Parathyroid adenoma (tissue), 2 donors: Measurements from ENCODE around the gene CEP68.

Source experiments
- H2AFZ ChIP-seq: fragments of 300-600 bp; sonication (generic); one replicate; pipeline ENCODE4 v1.7.0; 2017; ENCODE audit warnings: antibody characterized with exemption, mild to moderate bottlenecking
- H3K27ac ChIP-seq: fragments of 300-600 bp; sonication (generic); one replicate; pipeline ENCODE4 v1.7.0; 2017
- H3K27me3 ChIP-seq: fragments of 300-600 bp; sonication (generic); one replicate; pipeline ENCODE4 v1.7.0; 2017; ENCODE audit warnings: low read length; ENCODE audit not compliant: control insufficient read depth, insufficient read depth
- H3K36me3 ChIP-seq: fragments of 300-600 bp; sonication (generic); one replicate; pipeline ENCODE4 v1.7.0; 2017; ENCODE audit warnings: low read length; ENCODE audit not compliant: control insufficient read depth, insufficient read depth
- H3K4me1 ChIP-seq: fragments of 300-600 bp; sonication (generic); one replicate; pipeline ENCODE4 v1.7.0; 2017; ENCODE audit warnings: control low read depth
- H3K4me2 ChIP-seq: fragments of 300-600 bp; sonication (generic); one replicate; pipeline ENCODE4 v1.7.0; 2017; ENCODE audit warnings: low read length
- H3K4me3 ChIP-seq: fragments of 300-600 bp; sonication (generic); one replicate; pipeline ENCODE4 v1.7.0; 2017; ENCODE audit warnings: low read depth, low read length
- H3K79me2 ChIP-seq: fragments of 300-600 bp; sonication (generic); one replicate; pipeline ENCODE4 v1.7.0; 2017; ENCODE audit warnings: control low read depth
- H3K9ac ChIP-seq: fragments of 300-600 bp; sonication (generic); one replicate; pipeline ENCODE4 v1.7.0; 2017; ENCODE audit warnings: mild to moderate bottlenecking
- H3K9me3 ChIP-seq: fragments of 300-600 bp; sonication (generic); one replicate; pipeline ENCODE4 v1.7.0; 2017; ENCODE audit warnings: low read length; ENCODE audit not compliant: control insufficient read depth
- TF ChIP-seq, protein P1 (sequence below): fragments of 300-600 bp; sonication (generic); IDR thresholded peaks from one replicate; pipeline ENCODE4 v1.7.0; 2017; ENCODE audit warnings: antibody characterized with exemption, mild to moderate bottlenecking
- donor health status: primary hyperparathyroidism.

The CEP68 gene

DNA sequence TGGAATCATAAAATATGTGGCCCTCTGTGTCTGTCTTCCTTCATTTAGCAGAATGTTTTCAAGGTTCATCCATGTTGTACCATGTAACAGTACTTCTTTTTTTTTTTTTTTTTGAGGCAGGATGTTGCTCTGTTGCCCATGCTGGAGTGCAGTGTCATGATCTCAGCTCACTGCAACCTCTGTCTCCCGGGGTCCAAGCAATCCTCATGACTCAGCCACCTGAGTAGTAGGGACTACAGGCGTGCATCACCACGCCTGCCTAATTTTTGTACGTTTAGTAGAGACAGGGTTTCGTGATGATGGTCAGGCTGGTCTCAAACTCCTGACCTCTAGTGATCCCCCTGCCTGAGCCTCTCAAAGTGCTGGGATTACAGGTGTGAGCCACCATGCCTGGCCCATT, 42.5 kb downstream of the CEP68 start:
- no peaks in the 10 kb centered on the region for H3K36me3 ChIP-seq
- H3K9ac ChIP-seq: no peak overlapping the region
- TF ChIP-seq, protein P1, sequence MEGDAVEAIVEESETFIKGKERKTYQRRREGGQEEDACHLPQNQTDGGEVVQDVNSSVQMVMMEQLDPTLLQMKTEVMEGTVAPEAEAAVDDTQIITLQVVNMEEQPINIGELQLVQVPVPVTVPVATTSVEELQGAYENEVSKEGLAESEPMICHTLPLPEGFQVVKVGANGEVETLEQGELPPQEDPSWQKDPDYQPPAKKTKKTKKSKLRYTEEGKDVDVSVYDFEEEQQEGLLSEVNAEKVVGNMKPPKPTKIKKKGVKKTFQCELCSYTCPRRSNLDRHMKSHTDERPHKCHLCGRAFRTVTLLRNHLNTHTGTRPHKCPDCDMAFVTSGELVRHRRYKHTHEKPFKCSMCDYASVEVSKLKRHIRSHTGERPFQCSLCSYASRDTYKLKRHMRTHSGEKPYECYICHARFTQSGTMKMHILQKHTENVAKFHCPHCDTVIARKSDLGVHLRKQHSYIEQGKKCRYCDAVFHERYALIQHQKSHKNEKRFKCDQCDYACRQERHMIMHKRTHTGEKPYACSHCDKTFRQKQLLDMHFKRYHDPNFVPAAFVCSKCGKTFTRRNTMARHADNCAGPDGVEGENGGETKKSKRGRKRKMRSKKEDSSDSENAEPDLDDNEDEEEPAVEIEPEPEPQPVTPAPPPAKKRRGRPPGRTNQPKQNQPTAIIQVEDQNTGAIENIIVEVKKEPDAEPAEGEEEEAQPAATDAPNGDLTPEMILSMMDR: no peak
- no peaks in the 10 kb centered on the region for H3K4me1 ChIP-seq
- H3K79me2 ChIP-seq: peaks cover 38% of the 10 kb centered on the region
- H2AFZ ChIP-seq: no peak overlapping the region
- no peaks in the 10 kb centered on the region for H3K27me3 ChIP-seq
- H3K4me3 ChIP-seq: no peak overlapping the region
- no peak overlapping the region for H3K27ac ChIP-seq
- no peaks in the 10 kb centered on the region for H3K9me3 ChIP-seq
- H3K4me2 ChIP-seq: no peak overlapping the region

DNA sequence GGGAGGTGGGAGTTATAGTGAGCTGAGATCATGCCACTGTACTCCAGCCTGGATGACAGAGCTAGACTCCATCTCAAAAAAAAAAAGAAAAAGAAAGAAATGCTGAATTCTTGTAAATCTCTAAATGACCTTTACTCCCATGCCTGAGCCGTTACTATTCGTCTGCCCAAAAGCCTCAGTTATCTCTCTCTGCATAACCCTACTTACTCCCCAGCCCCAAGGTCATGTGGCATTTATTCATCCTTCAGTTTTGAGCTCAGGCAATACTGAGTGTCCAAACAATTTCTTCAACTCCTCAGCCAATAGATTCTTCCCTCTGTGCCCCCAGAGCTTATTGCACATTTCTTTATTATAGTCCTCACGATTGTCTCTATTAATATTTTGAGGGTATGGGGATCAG, 44.9 kb downstream of the CEP68 start:
- no peak overlapping the region for H2AFZ ChIP-seq
- H3K27me3 ChIP-seq: no peaks in the 10 kb centered on the region
- H3K4me2 ChIP-seq: no peak overlapping the region
- no peak overlapping the region for H3K4me3 ChIP-seq
- no peaks in the 10 kb centered on the region for H3K9me3 ChIP-seq
- TF ChIP-seq, protein P1: no peak
- peaks cover 6% of the 10 kb centered on the region for H3K4me1 ChIP-seq
- peaks cover 34% of the 10 kb centered on the region for H3K79me2 ChIP-seq
- no peak overlapping the region for H3K27ac ChIP-seq
- H3K9ac ChIP-seq: no peak overlapping the region
- H3K36me3 ChIP-seq: no peaks in the 10 kb centered on the region

DNA sequence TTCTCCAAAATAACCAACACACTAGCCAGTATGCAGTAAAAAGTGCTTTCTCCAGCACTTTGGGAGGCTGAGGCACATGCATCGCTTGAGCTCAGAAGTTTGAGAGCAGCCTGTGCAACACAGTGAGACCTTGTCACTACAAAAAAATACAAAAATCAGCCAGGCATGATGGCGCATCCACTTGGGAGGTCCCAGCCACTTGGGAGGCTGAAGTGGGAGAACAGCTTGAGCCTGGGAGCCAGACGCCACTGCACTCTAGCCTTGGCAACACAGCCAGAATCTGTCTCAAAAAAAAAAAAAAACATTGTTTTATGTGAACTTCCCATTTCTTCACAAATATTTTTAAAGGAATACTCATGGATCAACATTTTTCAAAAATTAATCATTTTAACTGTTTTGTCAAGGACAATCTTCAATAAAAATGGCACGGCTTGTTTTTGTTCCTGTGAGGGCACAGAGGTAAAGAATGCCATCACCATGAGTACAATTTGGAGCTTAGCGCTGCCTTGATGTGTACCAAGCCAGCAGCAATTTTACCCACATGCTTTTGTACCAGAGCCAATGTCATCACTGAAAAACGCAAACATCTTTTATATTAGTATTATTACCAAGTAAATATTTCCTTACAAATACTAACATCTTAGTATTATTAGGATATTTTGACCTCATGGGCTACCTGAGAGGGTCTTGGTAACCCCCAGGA, 46.9 kb downstream of the CEP68 start:
- Histone ChIP-seq H3K9ac (no peak overlapping the region), H3K4me3 (no peak overlapping the region), H3K27ac (no peak overlapping the region), H3K4me2 (no peak overlapping the region), H3K4me1 (peaks cover 6% of the 10 kb centered on the region), H3K9me3 (no peaks in the 10 kb centered on the region), H2AFZ (no peak overlapping the region), H3K79me2 (peaks cover 45% of the 10 kb centered on the region), H3K36me3 (no peaks in the 10 kb centered on the region), H3K27me3 (no peaks in the 10 kb centered on the region)
- TF ChIP-seq, protein P1: no peak

DNA sequence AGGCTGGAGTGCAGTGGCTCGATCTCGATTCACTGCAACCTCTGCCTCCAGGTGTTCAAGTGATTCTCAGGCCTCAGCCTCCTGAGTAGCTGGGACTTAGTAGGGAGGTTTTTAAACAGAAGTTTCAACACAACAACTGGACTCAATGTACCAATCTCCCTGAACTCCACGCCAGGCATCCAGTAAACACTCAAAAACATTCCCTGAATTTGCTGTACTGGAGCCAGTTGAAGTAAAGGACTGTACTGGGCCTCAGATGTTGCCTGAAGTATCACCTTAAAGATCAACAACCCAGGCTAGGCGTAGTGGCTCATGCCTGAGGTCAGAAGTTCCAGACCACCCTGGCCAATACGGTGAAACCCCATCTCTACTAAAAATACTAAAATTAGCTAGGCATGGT, 51.3 kb downstream of the CEP68 start:
- Histone ChIP-seq H3K9me3 (no peaks in the 10 kb centered on the region), H3K4me2 (no peak overlapping the region), H3K36me3 (no peaks in the 10 kb centered on the region), H2AFZ (no peak overlapping the region), H3K9ac (no peak overlapping the region), H3K4me3 (no peak overlapping the region), H3K27ac (no peak overlapping the region), H3K4me1 (peaks cover 6% of the 10 kb centered on the region), H3K79me2 (peaks cover 59% of the 10 kb centered on the region), H3K27me3 (no peaks in the 10 kb centered on the region)
- TF ChIP-seq, protein P1: no peak

DNA sequence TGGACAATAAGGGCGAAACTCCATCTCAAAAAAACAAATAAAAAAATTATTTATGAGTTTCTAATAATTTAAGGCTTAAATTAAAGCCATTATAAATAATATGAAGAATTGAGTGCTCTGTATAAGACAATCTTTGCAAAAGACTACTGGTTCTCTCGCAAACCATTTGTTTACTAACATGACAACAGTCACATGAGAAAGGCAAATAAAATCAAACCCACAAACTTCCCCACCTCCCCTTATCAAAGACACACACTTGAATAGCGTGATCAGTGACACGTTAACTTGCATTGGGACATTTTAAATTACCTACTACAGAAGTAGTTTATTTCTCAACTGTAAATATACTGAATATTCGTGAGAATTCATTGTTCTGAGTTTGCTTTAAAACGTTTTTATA, 52.6 kb downstream of the CEP68 start:
- Histone ChIP-seq H3K79me2 (peaks cover 69% of the 10 kb centered on the region), H2AFZ (no peak overlapping the region), H3K9ac (no peak overlapping the region), H3K4me2 (no peak overlapping the region), H3K27me3 (no peaks in the 10 kb centered on the region), H3K4me1 (peaks cover 6% of the 10 kb centered on the region), H3K27ac (no peak overlapping the region), H3K4me3 (no peak overlapping the region), H3K9me3 (no peaks in the 10 kb centered on the region), H3K36me3 (no peaks in the 10 kb centered on the region)
- TF ChIP-seq, protein P1: no peak
